Psoas muscle (tissue), 8 donors: ENCODE measurements around the gene SSH3. TPM values are rescaled to one million over a fixed set of nuclear protein-coding genes. Genes with fewer than 3 reads are reported as not detected.

Experiments used
- ATAC-seq, 4 donors: fragments of 200-7000 bp; cut with Tn5 transposase; one replicate each; pipeline ENCODE4 v1.9.1; 2020; ENCODE audit warnings: moderate library complexity in 3 of 4, mild to moderate bottlenecking in 2 of 4
- DNase-seq, 2 donors: peaks; one replicate each; pipeline ENCODE4 v3.0.0-alpha.2; 2020
- H3K27ac ChIP-seq: fragments of 200-600 bp; one replicate; pipeline ENCODE4 v1.8.0; 2022
- H3K27me3 ChIP-seq, 3 donors: fragments of 200-600 bp in 1 of 3; one replicate each; pipeline versions ENCODE4 v1.6.1 to v1.8.0; 2013 to 2022; ENCODE audit warnings: low read length in 2 of 3, mild to moderate bottlenecking in 2 of 3, moderate library complexity in 1 of 3; ENCODE audit not compliant: insufficient read depth in 3 of 3
- H3K36me3 ChIP-seq, 2 donors: fragments of 200-600 bp in 1 of 2; one replicate each; pipeline versions ENCODE4 v1.6.1 to v1.8.0; 2013 to 2022; ENCODE audit warnings: low read depth in 1 of 2, mild to moderate bottlenecking in 1 of 2, moderate library complexity in 1 of 2; ENCODE audit not compliant: insufficient read depth in 1 of 2
- H3K4me1 ChIP-seq: fragments of 200-600 bp; one replicate; pipeline ENCODE4 v1.8.0; 2022
- H3K4me3 ChIP-seq: fragments of 200-600 bp; one replicate; pipeline ENCODE4 v1.8.0; 2022; ENCODE audit warnings: mild to moderate bottlenecking
- H3K9me3 ChIP-seq: fragments of 200-600 bp; one replicate; pipeline ENCODE4 v1.8.0; 2022
- WGBS, 3 donors: extraction: QIAGEN DNeasy Blood & Tissue Kit; methylation state at CpG; one replicate each; pipeline versions ENCODE4 v1.1.6 to v1.1.7; 2013; 5-methylcytosine and 5-hydroxymethylcytosine counted together
- intact Hi-C, 2 donors: fragments of 100-400 bp; cut with DNase I; formaldehyde crosslinking; loops; one replicate each; pipeline versions ENCODE4 v1.11.0 to v1.14.2; 2022
- polyA plus RNA-seq, 3 donors: library from polyadenylated mRNA; stranded (reverse); fragments of 200-250 nt; gene quantifications; one replicate each; pipeline ENCODE4 v1.2.3, GENCODE V29; 2013
- total RNA-seq, 4 donors: library from RNA; stranded (reverse); fragmentation: NEBNext Ultra II Directional in 2 of 4; extraction: Animal tissue kit (Norgen Biotek cat#: 25700) in 2 of 4; gene quantifications; one replicate each; pipeline versions ENCODE4 v1.2.1 to v1.2.4, GENCODE V29; 2021 to 2023
- TF ChIP-seq, protein P1 (sequence below): fragments of 200-600 bp; IDR thresholded peaks from one replicate; pipeline ENCODE4 v1.8.0; 2022; ENCODE audit warnings: antibody characterized with exemption
- donor health status: healthy with polysubstance abuse.
- donor health status: DM: no; HTN: no; CAD: no; lungs with moderate emphysema.
- donor health status: Bipolar disorder and iron deficiency.
- donor health status: healthy.
- donor health status: DM: yes; HTN: yes; CAD: no.
- donor health status: DM: no; HTN: no; CAD: no.
- donor health status: DM: no; HTN: no; CAD: no.
- donor health status: DM: yes; HTN: yes; CAD: no.

Gene SSH3
- total and polyA plus RNA-seq, 7 donors, result 3.0 to 10.1 (median 5.0) TPM

DNA sequence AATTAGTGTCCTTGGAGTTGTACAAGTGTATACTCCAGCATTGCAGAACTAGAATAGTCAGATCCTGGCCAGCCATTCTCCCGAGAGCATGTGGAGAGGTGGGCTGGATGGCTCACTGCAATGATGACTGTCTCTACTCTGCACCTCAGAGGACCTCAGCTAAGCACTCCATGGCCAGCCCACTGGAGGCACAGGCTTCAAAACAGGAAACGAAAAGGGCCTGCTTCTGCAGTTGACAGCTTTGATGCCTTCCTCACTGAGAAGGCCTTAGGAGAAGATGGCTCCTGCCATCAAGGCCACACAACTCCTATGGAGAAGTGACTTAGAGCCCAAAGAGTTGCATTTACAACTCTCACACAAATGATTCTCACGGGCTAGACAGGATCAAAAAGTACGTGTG is 40.9 kb downstream of the SSH3 start:
- H3K27me3 ChIP-seq, result no peaks in the 10 kb centered on the region
- TF ChIP-seq, protein P1, sequence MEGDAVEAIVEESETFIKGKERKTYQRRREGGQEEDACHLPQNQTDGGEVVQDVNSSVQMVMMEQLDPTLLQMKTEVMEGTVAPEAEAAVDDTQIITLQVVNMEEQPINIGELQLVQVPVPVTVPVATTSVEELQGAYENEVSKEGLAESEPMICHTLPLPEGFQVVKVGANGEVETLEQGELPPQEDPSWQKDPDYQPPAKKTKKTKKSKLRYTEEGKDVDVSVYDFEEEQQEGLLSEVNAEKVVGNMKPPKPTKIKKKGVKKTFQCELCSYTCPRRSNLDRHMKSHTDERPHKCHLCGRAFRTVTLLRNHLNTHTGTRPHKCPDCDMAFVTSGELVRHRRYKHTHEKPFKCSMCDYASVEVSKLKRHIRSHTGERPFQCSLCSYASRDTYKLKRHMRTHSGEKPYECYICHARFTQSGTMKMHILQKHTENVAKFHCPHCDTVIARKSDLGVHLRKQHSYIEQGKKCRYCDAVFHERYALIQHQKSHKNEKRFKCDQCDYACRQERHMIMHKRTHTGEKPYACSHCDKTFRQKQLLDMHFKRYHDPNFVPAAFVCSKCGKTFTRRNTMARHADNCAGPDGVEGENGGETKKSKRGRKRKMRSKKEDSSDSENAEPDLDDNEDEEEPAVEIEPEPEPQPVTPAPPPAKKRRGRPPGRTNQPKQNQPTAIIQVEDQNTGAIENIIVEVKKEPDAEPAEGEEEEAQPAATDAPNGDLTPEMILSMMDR, result no peak
- no peaks in the 10 kb centered on the region for H3K9me3 ChIP-seq
- DNase-seq (no peak), ATAC-seq (no peak)
- H3K36me3 ChIP-seq, result no peaks in the 10 kb centered on the region
- H3K27ac ChIP-seq, result no peak overlapping the region
- intact Hi-C loops, result no loop called here
- H3K4me1 ChIP-seq, result no peaks in the 10 kb centered on the region
- H3K4me3 ChIP-seq, result no peak overlapping the region
- WGBS, 3 donors, result 86 to 89% (median 86%) methylated on average over 4 of the region's 4 CpGs

DNA sequence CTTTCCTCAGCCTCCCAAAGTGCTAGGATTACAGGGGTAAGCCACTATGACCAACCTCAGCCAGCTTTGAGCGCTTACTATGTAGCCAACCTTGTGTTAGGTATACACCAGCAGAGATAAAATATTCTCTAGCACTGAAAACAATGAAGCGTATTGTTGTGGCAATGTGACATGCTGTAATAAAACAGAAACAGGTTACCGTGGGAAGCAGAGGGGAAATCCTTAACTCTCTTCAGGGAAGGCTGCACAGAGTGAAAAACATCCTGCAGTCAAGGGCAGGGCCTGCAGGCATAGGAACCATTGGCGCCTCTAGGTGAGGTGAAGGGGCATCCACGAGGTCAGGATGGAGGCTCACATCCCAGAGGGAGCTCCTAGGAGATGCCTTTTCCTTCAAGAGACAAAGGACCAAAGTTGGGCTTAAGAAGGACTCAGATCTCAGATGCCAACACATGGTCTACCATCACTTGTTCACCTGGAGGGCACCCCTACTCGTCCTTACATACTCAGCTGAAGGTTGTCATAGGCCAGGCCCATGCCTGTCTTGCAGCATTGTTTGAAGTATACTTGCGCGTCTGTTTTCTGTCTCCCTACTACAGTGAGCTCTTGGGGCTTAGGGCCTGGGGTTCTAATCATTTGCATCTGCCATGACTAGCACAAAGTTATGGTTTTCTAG is 42.1 kb downstream of the SSH3 start:
- TF ChIP-seq, protein P1, result no peak
- ATAC-seq, result no peak

GRCh38 chr11:67345920-67346819 is 42.8 kb downstream of the SSH3 start:
- DNase-seq, result no peak
- Histone ChIP-seq H3K4me3 (no peak overlapping the region), H3K27ac (no peak overlapping the region), H3K27me3 (no peaks in the 10 kb centered on the region), H3K9me3 (no peaks in the 10 kb centered on the region), H3K4me1 (peaks cover 9% of the 10 kb centered on the region), H3K36me3 (no peaks in the 10 kb centered on the region)
- WGBS, 3 donors, result 70 to 76% (median 71%) methylated on average over 7 of the region's 7 CpGs
- no peak for ATAC-seq
- intact Hi-C loops, result no loop called here
- TF ChIP-seq, protein P1, result peak; percentile 37

More for the DNA sequence above, 42.1 kb downstream of the SSH3 start:
- Histone ChIP-seq H3K4me3 (no peak overlapping the region), H3K9me3 (no peaks in the 10 kb centered on the region), H3K4me1 (peaks cover 2% of the 10 kb centered on the region), H3K27me3 (no peaks in the 10 kb centered on the region), H3K36me3 (no peaks in the 10 kb centered on the region), H3K27ac (no peak overlapping the region)
- 73 to 84% (median 81%) methylated on average over 8 of the region's 8 CpGs for WGBS, 3 donors
- intact Hi-C loops, result no loop called here
- no peak for DNase-seq

DNA sequence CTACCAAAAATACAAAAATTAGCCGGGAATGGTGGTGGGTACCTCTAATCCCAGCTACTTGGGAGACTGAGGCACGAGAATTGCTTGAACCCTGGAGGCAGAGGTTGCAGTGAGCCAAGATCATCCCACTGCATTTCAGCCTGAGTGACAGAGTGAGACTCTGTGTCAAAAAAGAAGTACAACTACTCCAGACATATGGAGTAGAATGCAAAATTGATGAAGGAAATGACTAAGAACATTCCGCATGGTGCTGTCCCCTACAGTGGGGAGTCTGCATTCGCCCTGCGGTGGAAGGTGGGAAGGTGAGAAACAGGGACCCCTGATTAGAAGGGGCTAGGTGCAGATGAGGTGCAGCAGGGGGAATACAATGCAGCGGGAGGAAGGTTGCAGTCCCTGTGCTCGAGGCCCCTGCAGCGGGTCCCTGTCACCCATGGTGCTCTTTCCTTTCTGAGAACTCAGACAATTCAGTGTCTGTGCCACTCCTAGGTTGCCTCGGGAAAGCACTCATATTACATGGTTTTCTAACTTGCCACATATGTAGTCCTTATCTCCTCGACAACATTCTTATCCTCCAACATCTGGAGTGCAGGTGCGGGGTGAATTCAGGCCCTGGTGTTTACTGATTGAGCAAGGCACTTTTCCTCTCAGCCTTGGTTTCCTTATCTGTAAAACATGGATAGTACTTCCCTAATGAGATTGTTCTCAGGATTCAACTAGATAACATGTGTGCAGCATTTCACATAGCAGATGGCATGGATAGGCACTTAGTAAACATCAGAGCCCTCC is 44.8 kb downstream of the SSH3 start:
- Histone ChIP-seq H3K4me3 (no peak overlapping the region), H3K27ac (no peak overlapping the region), H3K27me3 (no peaks in the 10 kb centered on the region), H3K9me3 (no peaks in the 10 kb centered on the region), H3K4me1 (peaks cover 21% of the 10 kb centered on the region), H3K36me3 (no peaks in the 10 kb centered on the region)
- ATAC-seq, result no peak
- intact Hi-C loops, result no loop called here
- 83 to 87% (median 83%) methylated on average over 11 of the region's 11 CpGs for WGBS, 3 donors
- no peak for DNase-seq
- TF ChIP-seq, protein P1, result no peak
